D721Med (cell line): Measurements from ENCODE around the gene SDC1.

Experiments used
- DNase-seq: peaks from one replicate; pipeline ENCODE4 v3.0.0; 2011; ENCODE audit warnings: low spot score; ENCODE audit not compliant: insufficient read length
- FAIRE-seq: peaks from 2 replicates; lab custom pipeline; 2011; peaks lifted over from hg19 to GRCh38; lab: Jason Lieb, UNC
- TF ChIP-seq, protein P1 (sequence below): IDR thresholded peaks from 2 replicates; pipeline ENCODE4 v1.5.1; 2012; ENCODE audit warnings: mild to moderate bottlenecking, control low read depth; ENCODE audit not compliant: insufficient read depth; ENCODE audit errors: missing control alignments

Gene SDC1

DNA sequence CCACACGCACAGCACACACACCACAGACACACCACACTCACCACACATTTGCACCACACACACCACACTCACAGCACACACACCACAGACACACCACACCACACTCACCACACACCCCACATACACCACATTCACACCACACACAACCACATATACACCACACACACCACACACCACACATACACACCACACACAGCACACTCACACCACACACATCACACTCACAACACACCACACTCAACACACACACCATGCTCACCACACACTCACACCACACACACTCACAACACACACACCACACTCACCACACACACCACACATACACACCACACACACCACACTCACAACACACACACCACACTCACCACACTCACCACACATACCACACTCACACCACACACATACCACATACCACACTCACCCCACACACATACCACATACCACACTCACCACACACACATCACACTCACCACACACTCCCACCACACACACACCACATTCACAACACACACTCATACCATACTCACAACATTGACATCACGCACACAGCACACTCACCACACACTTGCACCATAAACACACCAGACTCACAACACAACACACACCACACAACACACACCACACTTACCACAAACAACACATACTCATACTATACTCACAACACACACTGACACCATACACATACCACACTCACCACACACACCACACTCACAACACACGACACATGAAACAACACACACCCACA lies 60.0 kb downstream of the SDC1 start:
- FAIRE-seq (no peak), DNase-seq (no peak)
- TF ChIP-seq, protein P1, sequence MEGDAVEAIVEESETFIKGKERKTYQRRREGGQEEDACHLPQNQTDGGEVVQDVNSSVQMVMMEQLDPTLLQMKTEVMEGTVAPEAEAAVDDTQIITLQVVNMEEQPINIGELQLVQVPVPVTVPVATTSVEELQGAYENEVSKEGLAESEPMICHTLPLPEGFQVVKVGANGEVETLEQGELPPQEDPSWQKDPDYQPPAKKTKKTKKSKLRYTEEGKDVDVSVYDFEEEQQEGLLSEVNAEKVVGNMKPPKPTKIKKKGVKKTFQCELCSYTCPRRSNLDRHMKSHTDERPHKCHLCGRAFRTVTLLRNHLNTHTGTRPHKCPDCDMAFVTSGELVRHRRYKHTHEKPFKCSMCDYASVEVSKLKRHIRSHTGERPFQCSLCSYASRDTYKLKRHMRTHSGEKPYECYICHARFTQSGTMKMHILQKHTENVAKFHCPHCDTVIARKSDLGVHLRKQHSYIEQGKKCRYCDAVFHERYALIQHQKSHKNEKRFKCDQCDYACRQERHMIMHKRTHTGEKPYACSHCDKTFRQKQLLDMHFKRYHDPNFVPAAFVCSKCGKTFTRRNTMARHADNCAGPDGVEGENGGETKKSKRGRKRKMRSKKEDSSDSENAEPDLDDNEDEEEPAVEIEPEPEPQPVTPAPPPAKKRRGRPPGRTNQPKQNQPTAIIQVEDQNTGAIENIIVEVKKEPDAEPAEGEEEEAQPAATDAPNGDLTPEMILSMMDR, result no peak

DNA sequence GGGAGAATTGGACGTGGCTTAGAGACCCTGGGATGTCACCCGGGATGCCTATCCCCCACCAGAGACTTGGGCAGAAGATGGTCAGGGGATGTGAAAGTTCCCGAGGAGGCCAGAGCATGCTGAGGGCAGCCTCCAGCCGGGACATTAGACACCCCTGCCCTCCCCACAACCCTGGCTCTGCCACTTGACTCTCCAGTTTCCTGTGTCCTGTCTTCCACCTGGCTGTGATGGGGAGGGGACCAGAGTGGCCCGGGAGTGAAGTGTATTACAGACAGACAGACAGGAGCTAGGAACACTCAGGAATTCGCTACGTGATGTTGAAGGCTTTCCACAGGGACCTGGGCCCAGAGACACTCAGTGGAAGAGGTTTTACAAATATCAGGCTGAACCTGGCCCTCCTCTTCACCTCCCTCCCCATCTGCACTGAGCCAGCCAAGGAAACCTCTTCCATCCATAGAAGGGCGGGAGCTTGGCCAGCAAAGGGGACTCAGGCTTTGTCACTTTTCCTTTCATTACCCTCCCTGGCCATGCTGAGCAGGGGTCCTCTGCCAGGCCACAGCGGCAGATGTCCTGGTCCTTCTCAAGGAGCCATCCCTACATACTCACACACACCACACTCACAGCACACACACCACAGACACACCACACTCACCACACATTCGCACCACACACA lies 60.7 kb downstream of the SDC1 start:
- TF ChIP-seq, protein P1, result no peak
- DNase-seq (no peak), FAIRE-seq (no peak)

DNA sequence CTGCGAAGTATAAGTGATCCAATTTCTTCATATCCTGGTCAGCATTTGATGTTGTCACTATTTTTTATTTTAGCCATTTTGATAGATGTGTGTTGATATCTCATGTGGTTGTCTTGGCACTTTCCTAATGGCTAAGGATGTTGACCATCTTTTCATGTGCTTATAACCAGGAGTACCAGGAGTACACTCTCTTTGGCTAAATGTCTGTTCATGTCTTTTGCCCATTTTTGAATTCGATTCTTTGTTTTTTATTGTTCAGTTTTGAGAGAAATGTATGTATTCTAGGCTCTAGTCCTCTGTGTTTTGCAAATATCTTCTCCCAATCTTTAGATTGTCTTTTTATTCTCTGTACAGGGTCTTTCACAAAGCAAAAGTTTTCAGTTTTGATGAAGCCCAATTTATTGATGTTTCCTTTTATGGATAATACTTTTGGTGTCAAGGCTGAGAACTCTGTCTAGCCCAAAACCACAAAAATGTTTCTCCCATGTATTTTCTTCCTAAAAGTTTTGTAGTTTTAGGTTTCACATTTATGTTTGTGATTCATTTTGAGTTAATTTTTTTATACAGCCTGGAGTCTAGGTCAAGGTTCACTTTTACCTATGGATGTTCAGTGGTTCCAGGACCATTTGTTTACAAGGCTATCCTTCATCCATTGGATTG lies 65.4 kb downstream of the SDC1 start:
- FAIRE-seq (no peak), DNase-seq (no peak)
- TF ChIP-seq, protein P1, result no peak

DNA sequence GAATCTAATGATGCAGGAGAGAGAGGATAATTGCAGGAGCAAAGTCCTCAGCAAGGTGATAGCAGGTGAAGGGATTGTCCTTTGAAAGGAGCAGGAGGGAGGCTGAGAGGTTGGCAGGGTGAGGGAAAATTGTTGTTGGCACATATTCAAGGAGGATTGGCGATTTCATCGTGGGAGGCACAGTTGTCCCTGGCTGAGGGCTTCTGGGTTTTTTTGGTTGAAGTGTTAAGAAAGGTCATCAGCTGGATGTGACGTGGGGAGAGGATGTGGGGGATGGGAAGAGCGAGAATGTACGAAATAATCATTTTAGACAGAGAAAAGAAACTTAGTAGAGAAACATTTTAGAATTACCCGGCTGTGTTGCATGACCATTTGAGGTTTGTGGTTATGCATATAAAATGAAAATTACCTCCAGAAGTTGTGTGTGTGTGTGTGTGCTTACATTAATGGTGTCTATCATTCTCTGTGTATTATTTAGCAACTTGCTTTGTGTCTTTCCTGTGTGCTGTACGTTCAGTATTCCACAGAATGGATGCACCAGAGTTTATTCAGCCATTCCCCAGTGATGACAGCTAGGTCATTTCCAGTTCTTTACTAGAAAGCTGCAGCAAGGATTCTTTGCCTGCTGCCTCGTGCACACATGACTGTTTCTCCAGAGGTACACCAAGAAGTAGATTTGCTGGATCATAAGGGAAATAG lies 67.6 kb downstream of the SDC1 start:
- FAIRE-seq (no peak), DNase-seq (no peak)
- TF ChIP-seq, protein P1, result no peak

DNA sequence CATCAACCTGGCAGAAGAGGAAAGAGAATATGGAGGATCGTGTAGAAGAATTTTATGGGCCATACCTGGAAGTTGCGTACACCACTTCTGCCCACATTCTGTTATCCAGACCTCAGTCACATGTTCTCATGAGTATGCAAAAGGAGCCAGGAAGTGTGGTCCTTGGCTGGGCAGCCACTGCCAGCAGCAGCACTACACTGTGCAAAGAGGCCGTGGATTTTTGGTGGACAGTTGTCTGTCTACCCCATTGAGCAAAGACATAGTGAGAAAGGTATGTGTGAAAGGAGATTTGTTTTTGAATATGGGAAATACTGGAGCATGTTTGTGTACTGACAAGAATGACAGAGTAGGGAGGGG lies 68.1 kb downstream of the SDC1 start:
- FAIRE-seq (no peak), DNase-seq (no peak)
- TF ChIP-seq, protein P1, result no peak

DNA sequence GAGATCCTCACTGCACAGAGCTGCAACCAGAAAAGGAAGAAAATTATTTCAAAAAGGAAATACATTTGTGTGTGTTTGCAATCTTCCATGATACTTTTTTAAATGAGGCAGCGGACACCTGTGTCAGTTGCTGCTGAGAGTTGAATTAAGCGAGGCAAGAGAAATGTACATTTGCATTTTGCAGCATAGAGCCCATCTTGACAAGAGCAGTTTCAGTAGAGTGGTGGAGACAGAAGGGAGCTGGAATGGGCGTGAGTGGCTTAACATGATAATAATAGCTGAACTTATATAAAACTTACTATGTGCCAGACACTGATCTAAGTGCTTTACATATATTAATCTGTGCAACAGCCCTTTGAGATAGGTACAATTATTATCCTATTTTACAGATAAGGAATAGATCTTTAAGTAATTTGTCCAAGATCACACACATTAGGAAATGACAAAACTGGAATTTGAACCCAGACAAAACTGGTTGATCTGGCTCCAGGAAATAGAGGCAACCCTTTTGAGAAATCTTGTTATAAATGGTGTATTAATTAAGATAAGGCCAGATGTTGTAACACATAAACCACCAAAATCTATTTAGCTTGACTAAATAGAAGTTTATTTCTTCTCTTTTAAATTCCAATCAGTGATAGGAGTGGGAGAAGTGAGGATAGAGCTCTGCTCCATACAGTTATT lies 68.7 kb downstream of the SDC1 start:
- no peak for DNase-seq
- TF ChIP-seq, protein P1, result no peak
- FAIRE-seq, result no peak
